Stimulated activated CD8-positive, alpha-beta memory T cell treated with anti-CD3 and anti-CD28 coated beads, Interleukin-12 subunit alpha, Interleukin-12 subunit beta, amount 100 ng/mL, for 1 hour (primary cell): ENCODE results near the gene COX7A2.
A peak's percentile ranks its signal among the peaks of the same experiment; 100 is the strongest.

Source experiments
- DNase-seq: peaks from one replicate; pipeline ENCODE4 v3.0.0-alpha.2; 2020; ENCODE audit warnings: low read depth

The COX7A2 gene, protein sequence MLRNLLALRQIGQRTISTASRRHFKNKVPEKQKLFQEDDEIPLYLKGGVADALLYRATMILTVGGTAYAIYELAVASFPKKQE

DNA sequence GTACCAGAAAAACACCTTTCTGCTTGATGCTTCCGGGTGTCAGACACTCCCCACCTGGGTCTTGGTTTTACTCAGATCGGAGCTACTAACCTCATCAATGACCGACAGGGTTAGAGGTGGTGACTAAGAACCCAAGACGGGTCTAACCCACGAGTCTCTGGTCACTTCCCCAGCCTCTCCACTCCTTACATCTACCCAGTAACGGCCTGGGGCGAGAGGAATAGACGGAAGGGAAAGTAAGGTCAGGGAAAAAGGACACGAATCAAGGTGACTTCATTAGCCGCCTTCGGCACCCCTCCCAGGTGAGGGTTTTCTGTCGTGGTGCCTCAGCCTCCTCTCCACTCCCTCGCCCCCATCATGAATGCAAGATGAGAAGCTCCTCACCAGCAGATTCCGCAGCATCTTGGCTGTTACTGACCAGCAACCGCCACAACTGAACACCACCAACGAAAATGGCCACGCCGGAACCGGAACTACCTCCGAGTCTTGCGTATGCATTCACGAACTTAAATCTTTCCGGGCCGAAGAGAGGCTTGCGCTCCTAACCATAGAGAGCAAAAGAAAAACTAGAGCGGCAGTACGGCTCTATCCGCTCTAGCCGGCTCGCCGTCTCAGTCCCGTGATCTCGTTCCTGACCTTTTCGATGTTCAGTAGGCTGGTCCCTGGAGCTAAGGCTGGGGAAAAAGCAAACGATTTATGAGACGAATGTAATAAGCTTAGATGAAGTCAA lies at the start of gene COX7A2:
TSS of gene COX7A2 (minus strand) at position 469 of the 730 bp plus-strand sequence. CDS start at position 402, 67 bp downstream.
- peak; percentile 74 for DNase-seq

- no peak for DNase-seq
These were observed 49.0 kb upstream of the COX7A2 start for GRCh38 chr6:75292555-75292954.

GRCh38 chr6:75291744-75292143 lies 48.1 kb upstream of the COX7A2 start:
- no peak for DNase-seq

- DNase-seq, result no peak
These were observed 47.7 kb upstream of the COX7A2 start for GRCh38 chr6:75291331-75291730.

- DNase-seq, result no peak
These were observed 46.7 kb upstream of the COX7A2 start for GRCh38 chr6:75290136-75290945.

DNA sequence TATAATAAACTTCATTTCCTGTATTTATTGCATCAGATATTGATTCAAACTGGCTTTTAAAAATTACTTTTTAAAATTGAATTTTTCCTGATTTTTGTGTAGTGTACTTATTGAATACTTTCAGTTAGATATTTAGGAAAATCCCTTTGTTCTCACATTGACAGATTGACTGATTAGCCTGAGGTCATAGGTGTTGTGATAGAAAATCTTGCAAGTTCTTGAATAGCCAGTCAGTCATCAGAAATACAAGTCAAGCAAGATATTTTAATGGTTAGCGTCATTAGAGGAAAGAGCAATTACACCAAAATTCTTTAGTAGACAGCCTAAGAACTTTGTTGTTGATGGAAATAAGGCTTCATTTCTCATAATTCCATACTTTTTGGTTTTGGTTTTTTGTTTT lies 44.4 kb upstream of the COX7A2 start:
- DNase-seq, result no peak

GRCh38 chr6:75287424-75287823 lies 43.8 kb upstream of the COX7A2 start:
- no peak for DNase-seq

DNA sequence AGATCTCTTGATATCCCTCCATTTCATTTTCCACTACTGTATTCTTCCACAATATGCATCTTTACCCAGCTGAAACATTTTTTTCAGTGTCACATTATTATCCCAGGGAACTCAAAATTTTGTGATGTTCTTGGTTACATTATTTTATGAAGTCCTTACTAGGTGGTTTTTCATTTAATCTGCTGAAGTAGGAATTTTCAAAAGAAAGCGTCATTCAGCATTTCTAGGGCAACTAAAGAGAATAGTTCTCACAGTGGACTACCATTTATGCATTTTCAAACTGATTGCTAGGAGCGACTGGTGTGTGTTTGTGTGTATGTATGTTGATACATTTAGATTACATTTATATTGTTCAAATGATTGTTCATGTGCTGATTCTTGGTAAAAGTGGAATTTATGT lies 43.4 kb upstream of the COX7A2 start:
- no peak for DNase-seq

DNA sequence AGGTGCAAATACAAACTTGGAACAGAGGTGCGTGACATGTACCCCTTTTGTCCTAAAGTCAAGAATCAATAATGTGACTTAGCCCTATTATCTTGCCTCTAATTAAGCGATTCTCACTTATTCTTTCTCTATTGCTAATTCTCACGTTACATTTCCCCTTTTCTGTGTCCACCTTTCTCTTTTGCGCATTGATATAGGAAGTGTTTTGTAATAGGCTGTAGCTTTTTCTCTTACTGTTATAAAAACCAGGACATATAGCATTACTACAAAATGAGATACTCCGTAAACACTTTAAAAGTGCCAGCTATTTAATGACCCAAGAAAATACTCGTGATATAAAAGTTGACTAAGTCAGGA lies 41.7 kb upstream of the COX7A2 start:
- DNase-seq, result no peak

- DNase-seq, result peak; percentile 94
These were observed 41.2 kb upstream of the COX7A2 start, which contains the start of gene TMEM30A for GRCh38 chr6:75284632-75285282. Gene TMEM30A, minus strand, starts transcription at chr6:75284792. Its CDS starts 154 bp downstream, at chr6:75284638.

- DNase-seq, result peak; percentile 1
These were observed 40.5 kb upstream of the COX7A2 start for GRCh38 chr6:75283907-75284631.

DNA sequence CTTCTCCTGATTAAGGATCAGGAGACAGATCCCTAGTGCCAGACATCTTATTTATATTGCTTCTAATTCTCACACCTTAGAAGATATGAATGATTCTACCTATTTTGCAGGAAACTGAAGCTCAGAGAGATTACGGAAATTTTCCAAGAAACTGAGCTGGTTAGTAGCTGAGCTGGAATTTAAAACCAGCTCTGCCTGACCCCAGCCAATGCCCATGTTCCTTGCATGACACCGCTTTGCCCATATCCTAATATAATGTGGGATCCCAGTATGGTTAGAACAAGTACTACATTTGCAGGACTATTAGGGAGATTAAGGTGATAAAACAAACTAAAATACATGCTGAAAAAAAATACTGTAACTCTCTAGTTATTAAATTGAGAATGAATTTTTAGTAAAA lies 39.1 kb upstream of the COX7A2 start:
- no peak for DNase-seq

DNA sequence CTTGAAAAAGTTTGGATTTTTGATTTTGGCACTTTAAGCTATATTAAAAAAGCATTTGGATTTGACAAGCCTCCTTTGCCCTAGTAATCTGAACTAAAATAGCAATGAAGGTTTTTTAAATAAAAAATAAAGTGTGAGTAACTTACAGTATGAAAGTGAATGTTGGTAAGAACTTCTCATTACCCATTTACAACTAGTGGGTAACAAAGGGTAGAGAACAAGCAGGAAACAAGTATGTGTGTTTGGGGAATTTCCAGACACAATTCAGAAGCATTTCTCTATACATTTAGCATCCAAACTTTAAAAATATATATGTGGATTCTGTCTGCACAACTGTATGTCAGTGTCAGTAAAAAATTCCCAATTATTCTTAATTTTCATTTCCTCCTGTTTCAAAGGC lies 38.1 kb upstream of the COX7A2 start:
- DNase-seq, result no peak

GRCh38 chr6:75280131-75280855 lies 36.7 kb upstream of the COX7A2 start:
- DNase-seq, result no peak

- DNase-seq, result no peak
These were observed 35.8 kb upstream of the COX7A2 start for GRCh38 chr6:75279418-75279817.

GRCh38 chr6:75278474-75279077 lies 35.0 kb upstream of the COX7A2 start:
- DNase-seq, result no peak

DNA sequence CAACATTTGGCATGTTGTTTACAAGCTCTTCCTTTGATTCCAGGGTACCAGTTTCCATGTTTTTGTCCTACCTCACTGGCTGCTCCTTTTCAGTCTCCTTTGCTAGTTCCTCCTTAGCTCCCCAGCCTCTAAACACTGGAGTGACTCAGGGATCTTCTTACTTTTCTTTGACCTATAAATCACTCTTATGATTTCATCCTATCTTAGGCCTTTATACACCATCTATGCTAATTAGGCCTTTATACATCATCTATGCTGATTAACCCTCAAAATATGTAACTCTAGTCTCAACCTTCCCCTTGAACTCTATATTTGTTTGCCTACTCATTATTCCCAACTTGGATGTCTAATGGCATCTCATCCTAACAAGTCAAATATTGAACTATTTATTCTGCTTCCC lies 31.5 kb upstream of the COX7A2 start:
- DNase-seq, result no peak

DNA sequence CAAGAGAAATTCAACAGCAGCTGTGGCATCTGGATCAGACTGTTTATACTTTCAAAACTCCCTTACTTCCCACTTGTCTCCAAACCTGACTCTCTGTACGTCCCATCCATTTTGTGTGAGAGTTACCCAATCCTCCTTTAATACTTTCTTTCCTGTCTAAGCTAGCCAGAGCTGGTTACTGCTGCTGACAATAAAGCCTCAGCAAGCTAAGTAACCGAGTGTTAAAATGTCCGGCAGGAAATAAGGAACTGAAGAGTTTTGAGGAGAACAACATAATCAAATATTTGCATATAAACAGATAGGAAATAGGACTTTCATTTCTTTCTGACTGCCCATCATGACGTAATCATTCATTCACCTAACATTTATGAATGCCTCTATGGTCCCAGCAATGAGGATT lies 29.4 kb upstream of the COX7A2 start:
- DNase-seq, result no peak

DNA sequence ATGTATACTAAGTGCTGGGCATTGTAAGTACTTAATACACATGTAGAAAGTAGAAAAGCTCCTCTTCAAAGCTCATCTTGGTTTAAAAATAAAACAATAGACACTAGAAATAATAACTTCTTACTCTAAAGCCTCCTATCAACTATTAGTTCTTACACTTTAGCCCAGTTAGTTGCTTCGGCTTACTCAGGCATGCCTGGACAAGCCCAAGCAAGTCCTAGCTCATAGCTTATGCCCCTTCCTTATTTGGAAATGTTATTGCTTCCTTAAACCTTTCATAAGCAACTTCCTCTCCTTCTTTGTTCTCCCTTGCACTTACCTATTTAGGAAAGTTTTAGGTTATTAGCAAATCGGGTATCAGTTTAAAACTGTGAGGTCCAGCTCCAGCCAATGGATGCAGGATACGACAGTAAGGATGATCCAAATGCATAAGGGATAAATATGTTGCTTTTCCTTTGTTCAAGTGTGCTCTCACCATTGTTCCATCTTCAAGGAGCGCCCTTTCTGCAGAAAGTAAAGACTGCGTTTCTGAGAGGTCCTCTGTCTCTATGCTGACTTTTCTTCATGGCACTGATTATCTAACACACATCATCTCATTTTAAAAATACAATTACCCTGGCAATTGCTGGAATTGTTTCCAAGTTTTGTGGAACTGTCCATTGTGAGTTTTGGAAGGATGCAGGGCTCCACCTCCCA lies 28.7 kb upstream of the COX7A2 start:
- DNase-seq, result no peak

GRCh38 chr6:75268988-75269354 lies 25.4 kb upstream of the COX7A2 start:
- DNase-seq, result no peak
